WTC11 (cell line): ENCODE results near the gene EXD3. TPM values are rescaled to one million over a fixed set of nuclear protein-coding genes. Genes with fewer than 3 reads are reported as not detected.

Experiments
- ATF2 ChIP-seq: sonication (generic); formaldehyde crosslinking; IDR thresholded peaks from 2 replicates; pipeline ENCODE4 v1.8.1; 2022; ENCODE audit warnings: low read depth, missing genetic modification reagents, borderline replicate concordance
- E2F1 ChIP-seq: sonication (generic); formaldehyde crosslinking; IDR thresholded peaks from 2 replicates; pipeline ENCODE4 v1.8.0; 2022; ENCODE audit warnings: mild to moderate bottlenecking, missing genetic modification reagents
- EMX1 ChIP-seq: fragments of 250-450 bp; sonication (Bioruptor Pico); IDR thresholded peaks from 2 replicates; pipeline ENCODE4 v1.8.0; 2021; ENCODE audit warnings: mild to moderate bottlenecking
- FOXJ3 ChIP-seq: sonication (generic); formaldehyde crosslinking; IDR thresholded peaks from 2 replicates; pipeline ENCODE4 v1.9.0; 2021; ENCODE audit warnings: missing genetic modification reagents, mild to moderate bottlenecking, borderline replicate concordance
- HMGXB4 ChIP-seq: sonication (generic); formaldehyde crosslinking; IDR thresholded peaks from 2 replicates; pipeline ENCODE4 v1.8.1; 2023; ENCODE audit warnings: mild to moderate bottlenecking, moderate library complexity, missing genetic modification reagents
- IRF1 ChIP-seq: sonication (generic); formaldehyde crosslinking; IDR thresholded peaks from 2 replicates; pipeline ENCODE4 v1.8.0; 2023; ENCODE audit warnings: missing genetic modification reagents
- NR1H2 ChIP-seq: sonication (generic); formaldehyde crosslinking; IDR thresholded peaks from 2 replicates; pipeline ENCODE4 v1.9.0; 2021; ENCODE audit warnings: mild to moderate bottlenecking, moderate library complexity, missing genetic modification reagents
- NR3C1 ChIP-seq: sonication (generic); formaldehyde crosslinking; conservative IDR thresholded peaks from 2 replicates; pipeline ENCODE4 v1.8.1; 2023; ENCODE audit warnings: low read depth, mild to moderate bottlenecking, missing genetic modification reagents
- SMAD3 ChIP-seq: sonication (generic); formaldehyde crosslinking; IDR thresholded peaks from 2 replicates; pipeline ENCODE4 v1.8.0; 2022; ENCODE audit warnings: missing genetic modification reagents, mild to moderate bottlenecking, borderline replicate concordance
- TEAD4 ChIP-seq: sonication (generic); formaldehyde crosslinking; IDR thresholded peaks from 2 replicates; pipeline ENCODE4 v1.8.0; 2022; ENCODE audit warnings: mild to moderate bottlenecking, missing genetic modification reagents
- TP53 ChIP-seq: sonication (generic); formaldehyde crosslinking; IDR thresholded peaks from 2 replicates; pipeline ENCODE4 v1.8.1; 2023; ENCODE audit warnings: mild to moderate bottlenecking, missing genetic modification reagents
- ZNF138 ChIP-seq: sonication (generic); formaldehyde crosslinking; conservative IDR thresholded peaks from 2 replicates; pipeline ENCODE4 v1.8.1; 2022; ENCODE audit warnings: mild to moderate bottlenecking, moderate library complexity, missing genetic modification reagents
- ZNF232 ChIP-seq: sonication (generic); formaldehyde crosslinking; IDR thresholded peaks from 2 replicates; pipeline ENCODE4 v1.8.0; 2022; ENCODE audit warnings: mild to moderate bottlenecking, missing genetic modification reagents
- ZNF512 ChIP-seq: sonication (generic); formaldehyde crosslinking; IDR thresholded peaks from 2 replicates; pipeline ENCODE4 v1.8.1; 2022; ENCODE audit warnings: missing genetic modification reagents, borderline replicate concordance
- ZNF532 ChIP-seq: fragments of 250-450 bp; sonication (Bioruptor Pico); IDR thresholded peaks from 2 replicates; pipeline ENCODE4 v1.9.0; 2021; ENCODE audit warnings: mild to moderate bottlenecking, borderline replicate concordance
- total RNA-seq: library from RNA; stranded (reverse); gene quantifications from 3 replicates; pipeline ENCODE4 v1.2.3, GENCODE V29; 2021

The EXD3 gene
- total RNA-seq, 1 experiment from 2014 or later, result 21.2 TPM

GRCh38 chr9:137422604-137423513, at the start of gene EXD3, which contains the start of gene NOXA1 (continued):
- no peak for TF ChIP-seq ZNF532 (CRISPR knock-in tag)
- TF ChIP-seq EMX1 (CRISPR knock-in tag), result no peak
- TF ChIP-seq SMAD3 (CRISPR knock-in tag), result no peak
- peak; percentile 42 for TF ChIP-seq HMGXB4 (CRISPR knock-in tag)
- no peak for TF ChIP-seq FOXJ3
- no peak for TF ChIP-seq ZNF232 (CRISPR knock-in tag)
- no peak for TF ChIP-seq NR3C1 (CRISPR knock-in tag)
- TF ChIP-seq NR1H2 (CRISPR knock-in tag), result no peak
- no peak for TF ChIP-seq ATF2 (CRISPR knock-in tag)
- no peak for TF ChIP-seq ZNF138
- TF ChIP-seq TP53 (CRISPR knock-in tag), result 0 out of 2 replicates have a peak, but pooled peaks have one; percentile 75
- no peak for TF ChIP-seq ZNF512 (CRISPR knock-in tag)
- no peak for TF ChIP-seq TEAD4 (CRISPR knock-in tag)
- TF ChIP-seq IRF1, result no peak
- no peak for TF ChIP-seq E2F1 (CRISPR knock-in tag)
